Measurements from ENCODE around the gene PADI4. TPM values are rescaled to one million over a fixed set of nuclear protein-coding genes. Genes with fewer than 3 reads are reported as not detected.

PADI4 gene
- total RNA-seq, 4 donors from 2014 or later, result 0.56 to 16.1 (median 2.2) TPM

DNA sequence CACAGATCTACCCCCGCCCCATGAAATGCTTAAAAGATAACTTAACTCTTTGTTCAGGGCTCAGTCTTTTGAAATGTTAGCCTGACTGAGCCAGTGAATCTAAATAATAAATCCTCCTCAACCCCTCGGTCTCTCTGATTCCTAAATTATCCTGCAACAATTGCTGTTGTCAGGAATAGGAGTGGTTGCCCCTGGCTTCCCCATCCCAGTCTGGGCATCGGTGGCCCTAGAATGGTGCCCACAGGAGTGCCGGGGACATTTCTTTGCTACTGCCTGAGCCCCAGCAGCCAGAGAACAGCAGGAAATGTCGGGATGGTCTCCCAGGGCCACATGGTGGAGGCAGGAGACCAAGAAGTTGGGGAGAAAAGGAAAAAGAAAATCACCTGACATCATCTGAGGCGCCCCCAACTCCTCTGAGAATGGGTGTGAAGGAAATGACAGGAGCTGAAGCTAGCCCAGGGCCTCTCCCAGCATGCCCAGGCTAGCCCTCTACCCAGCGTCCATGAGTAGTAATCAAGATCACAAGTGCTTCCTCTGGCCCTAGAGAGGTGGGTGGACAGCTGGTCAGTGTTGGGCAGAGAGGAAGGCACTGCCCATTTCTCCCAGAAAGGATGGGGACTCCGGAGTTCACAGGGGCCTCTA lies 1.6 kb downstream of the PADI4 start:
- no peak for TF ChIP-seq CTCF (IDR thresholded peaks at IDR 0.05)
- no peak for DNase-seq (ENCODE audit: low spot score)
- no peak for ATAC-seq (ENCODE audit: low FRiP score)

DNA sequence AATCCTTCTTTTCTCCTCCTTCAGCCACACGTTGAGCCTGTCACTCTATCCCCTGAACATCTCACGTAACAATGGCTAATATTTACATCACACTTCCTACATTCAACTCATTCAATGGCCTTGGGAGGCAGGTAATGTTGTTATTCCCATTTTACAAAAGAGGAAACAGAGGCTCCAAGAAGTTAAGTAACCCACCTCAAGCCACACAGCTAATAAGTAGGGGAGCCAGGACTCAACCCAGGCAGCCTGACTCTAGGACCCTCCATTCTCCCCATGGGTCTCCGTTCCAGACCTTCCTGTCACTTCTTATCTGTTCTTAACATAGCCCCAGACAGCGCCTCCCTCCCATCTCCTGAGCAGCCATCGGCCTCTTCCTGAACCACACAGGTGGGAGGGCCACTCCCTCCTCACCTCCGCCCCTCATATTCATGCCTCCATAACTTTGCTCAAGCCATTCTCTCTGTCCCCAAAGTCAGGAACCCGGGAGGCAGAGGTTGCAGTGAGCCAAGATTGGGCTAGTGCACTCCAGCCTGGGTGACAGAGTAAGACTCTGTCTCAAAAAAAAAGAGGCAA lies 2.2 kb downstream of the PADI4 start:
- DNase-seq (ENCODE audit: low spot score) (no peak), ATAC-seq (ENCODE audit: low FRiP score) (no peak)
- TF ChIP-seq CTCF (IDR thresholded peaks at IDR 0.05), result no peak

GRCh38 chr1:17313530-17314309 lies 5.7 kb downstream of the PADI4 start:
- no peak for DNase-seq (ENCODE audit: low spot score)
- no peak for TF ChIP-seq CTCF (IDR thresholded peaks at IDR 0.05)
- ATAC-seq (ENCODE audit: low FRiP score), result peak; percentile 41

DNA sequence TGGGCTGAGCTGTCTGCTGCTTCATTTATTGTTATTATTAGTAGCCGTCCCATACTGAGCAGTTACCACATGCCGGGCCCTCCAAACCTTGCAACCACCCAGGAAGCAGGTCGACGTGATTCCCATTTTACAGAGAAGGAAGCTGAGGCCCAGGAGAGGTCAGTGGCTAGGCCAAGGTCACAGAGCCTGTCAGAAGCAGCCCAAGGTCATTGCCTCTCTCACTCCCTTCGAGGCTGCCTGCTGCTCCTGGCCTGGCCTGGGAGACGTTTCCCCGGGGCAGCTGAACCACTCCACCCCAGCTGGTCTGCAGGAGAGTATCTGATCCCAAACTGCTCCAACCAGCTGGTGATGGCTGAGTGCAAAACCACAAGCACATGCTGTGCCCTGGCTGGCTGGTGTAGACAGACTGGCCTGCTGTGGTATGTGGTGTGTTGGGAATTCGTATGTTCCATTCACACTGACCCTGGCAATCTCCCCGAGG lies 6.5 kb downstream of the PADI4 start:
- no peak for ATAC-seq (ENCODE audit: low FRiP score)
- TF ChIP-seq CTCF (IDR thresholded peaks at IDR 0.05), result no peak
- no peak for DNase-seq (ENCODE audit: low spot score)

DNA sequence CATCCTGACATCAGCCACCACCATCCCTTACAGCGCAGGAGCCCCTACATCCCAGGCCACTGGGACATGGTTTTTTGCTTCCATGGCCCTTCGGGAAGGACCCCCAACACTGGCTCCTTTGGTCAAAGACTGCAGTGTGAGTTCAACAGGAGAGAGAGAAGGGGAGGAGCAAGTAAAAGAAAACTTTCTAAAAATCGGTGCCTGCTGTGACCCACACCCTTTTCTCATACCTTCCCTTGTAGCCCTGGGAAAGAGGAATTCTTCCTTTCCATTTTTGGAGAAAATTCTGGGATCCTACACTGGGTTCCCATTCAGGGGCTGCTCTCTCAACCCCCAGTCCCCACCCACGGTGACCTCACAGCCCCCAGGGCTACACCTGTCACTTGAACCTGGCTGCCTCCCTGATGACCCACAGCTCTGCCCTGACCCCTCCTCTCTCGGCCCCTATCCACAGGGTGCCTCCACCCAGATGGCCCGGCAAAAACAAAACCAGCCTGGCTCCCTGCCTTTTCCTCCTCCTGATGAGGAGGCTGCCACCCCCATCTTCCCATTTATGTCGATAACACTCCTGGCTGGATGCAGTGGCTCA lies 7.6 kb downstream of the PADI4 start:
- no peak for TF ChIP-seq CTCF (IDR thresholded peaks at IDR 0.05)
- DNase-seq (ENCODE audit: low spot score), result no peak
- no peak for ATAC-seq (ENCODE audit: low FRiP score)

DNA sequence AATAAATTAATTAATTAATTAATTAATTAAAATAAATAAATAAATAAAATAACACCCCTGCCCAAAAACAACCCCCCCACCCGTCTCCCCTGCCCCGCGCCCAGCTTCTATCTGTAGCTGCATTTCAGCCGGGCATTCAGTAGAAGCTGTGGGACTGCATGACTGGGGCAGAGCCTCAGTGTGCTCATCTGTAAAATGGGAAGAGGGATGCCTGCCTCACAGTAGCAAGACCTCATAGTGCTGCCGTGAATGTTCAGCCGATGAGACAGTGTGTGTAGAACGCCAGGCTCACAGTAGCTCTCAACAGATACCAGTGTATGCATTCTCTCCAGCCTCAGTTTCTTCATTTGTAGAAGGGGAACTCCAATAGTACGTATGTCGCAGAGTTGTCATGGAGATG lies 8.7 kb downstream of the PADI4 start:
- TF ChIP-seq CTCF (IDR thresholded peaks at IDR 0.05), result no peak
- DNase-seq (ENCODE audit: low spot score), result no peak
- no peak for ATAC-seq (ENCODE audit: low FRiP score)
